CD4-positive, alpha-beta T cell treated with Interferon alpha-2 for 1 hour (primary cell): Measurements from ENCODE around the gene PSME1.

ENCODE experiments used
- DNase-seq, 2 donors: peaks; one replicate each; pipeline ENCODE4 v3.0.0-alpha.2; 2020 to 2022

PSME1 gene

DNA sequence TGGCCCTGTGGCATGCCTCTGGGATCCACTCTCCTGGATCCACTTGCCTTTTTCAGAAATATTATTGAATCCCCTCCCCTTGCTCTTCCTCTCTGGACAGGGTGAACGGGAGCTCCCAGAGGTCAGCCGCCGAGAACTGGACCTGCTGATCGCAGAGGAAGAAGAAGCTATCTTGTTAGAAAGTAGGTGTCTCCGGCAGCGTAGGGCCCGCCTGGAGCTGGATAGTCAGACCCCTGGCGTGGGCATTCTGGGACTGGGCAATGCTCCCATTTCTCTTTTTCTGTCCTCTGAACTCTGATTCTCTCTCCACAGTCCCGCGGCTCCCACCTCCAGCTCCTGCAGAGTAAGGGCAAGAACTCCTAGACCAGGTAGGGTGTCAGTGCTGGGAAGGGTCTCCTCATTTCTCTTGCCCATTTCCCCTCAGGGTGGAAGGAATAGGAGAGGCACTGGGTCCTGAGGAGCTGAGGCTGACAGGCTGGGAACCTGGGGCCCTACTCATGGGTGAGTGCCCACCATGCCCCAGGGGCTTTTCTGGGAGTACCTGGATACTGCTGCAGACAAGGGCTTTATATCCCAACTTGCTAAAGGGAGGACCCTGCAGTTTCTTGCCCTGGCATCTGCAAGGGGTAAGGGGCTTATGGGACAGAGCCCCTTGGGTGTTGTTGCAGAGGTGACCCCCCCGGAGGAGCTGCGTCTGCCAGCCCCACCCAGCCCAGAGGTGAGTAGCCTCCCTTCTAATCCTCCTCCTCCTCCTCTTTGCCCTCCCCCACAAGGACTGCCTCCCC is 41.2 kb downstream of the PSME1 start:
- DNase-seq: no peak

DNA sequence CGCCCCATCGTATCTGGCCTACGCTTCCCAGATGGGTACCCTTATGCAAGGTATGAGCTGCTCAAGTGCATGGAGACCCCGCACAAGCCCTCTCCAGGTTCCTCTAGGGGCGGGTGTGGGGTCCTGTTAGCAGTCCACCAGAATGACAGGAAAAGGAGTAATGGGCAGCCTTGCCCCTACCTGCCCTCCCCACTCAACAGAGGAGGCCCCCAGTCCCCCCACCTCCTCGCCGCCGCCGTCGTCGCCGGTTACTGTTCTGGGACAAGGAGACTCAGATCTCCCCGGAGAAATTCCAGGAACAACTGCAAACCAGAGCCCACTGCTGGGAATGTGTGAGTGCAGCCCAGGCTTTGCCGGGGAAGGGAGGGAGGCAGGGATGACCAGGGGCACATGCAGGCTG is 41.9 kb downstream of the PSME1 start:
- DNase-seq: no peak

DNA sequence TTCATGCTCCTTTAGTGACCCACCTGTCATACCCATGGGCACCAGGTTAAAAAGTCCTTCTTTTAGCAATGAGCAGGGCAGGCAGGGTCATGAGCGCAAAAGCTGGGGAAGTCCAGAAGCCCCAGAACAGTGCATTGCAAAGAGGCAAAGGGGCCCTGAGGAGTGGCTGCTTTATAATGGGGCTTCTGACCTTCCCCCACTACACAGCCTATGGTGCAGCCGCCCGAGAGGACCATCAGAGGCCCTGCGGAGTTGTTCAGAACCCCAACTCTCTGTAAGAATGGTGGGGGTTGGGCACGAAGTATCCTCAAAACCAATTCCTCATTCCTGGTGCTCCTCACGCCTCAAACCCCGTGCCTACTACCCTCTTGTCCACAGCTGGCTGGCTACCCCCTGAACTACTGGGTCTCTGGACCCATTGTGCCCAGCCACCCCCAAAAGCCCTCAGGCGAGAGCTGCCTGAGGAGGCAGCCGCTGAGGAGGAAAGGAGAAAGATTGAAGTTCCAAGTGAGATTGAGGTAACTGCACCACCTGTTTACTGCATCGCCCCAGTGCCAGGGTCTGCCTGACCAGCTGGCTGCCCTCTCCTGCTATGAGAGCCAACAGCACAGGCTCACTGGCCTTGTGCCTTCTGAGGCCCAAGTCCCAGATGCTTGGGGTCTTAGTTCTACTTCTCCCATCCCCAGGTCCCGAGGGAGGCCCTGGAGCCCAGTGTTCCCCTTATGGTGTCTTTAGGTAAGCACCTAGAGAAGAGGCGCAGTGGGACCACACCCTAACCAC is 42.6 kb downstream of the PSME1 start:
- no peak for DNase-seq

DNA sequence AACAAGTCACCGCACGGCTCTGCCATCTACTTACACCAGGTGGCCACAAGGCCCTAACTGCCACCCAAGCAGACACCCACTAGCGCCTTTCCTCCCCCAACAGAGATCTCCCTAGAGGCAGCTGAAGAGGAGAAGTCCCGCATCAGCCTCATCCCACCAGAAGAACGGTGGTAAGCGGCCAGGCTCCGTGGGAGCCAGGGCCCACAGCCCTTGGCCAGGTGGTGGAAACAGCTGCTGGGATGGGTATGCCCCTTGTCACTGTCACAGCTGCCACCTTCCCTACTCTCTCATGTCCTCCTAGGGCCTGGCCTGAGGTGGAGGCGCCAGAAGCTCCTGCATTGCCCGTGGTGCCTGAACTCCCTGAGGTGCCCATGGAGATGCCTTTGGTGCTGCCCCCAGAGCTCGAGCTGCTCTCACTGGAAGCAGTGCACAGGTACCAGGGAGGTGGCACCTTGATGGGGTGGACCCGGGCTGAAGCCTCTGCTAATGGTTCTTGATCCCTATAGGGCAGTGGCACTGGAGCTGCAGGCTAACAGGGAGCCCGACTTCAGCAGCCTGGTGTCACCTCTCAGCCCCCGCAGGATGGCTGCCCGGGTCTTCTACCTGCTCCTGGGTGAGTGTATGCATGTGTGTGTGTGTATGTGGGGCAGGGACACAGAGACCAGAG is 43.4 kb downstream of the PSME1 start:
- DNase-seq: no peak

DNA sequence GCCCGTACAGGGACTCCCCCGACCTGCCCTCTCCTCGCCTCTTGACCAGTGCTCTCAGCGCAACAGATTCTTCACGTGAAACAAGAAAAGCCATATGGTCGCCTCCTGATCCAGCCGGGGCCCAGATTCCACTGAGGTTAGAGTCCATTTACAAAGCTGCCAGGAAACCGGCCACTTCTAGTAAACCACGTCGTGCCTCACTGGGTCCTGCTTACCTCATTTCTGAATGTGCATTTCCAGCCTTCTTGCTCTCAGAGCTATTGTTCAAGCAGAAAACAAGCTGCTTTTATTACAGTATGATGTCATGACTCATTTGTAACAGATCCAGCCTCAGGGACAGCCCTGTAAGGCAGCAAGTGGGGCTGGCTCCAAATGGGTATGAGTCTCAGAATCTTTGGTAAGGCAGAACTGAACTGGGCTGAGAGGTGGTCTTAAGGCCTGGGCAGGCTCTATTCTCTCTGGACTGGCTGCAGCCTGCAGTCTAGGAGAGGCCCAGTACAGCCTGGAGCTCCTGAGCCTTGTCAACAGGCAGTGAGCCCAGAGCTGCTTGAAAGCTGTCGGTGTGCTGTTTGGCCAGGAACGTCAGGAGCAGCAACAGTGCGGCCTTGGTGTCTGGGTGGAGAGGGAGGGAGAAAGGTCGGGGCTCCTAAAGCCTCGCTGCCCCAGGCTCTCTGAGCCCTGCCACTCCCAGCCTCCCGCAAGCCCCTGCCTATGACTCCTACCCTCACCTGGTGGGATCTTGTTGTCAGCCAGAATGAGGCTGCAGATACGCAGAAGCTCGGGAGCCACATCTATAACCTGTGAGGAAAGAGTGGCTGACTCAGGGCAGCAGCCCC is 44.2 kb downstream of the PSME1 start:
- DNase-seq: no peak

DNA sequence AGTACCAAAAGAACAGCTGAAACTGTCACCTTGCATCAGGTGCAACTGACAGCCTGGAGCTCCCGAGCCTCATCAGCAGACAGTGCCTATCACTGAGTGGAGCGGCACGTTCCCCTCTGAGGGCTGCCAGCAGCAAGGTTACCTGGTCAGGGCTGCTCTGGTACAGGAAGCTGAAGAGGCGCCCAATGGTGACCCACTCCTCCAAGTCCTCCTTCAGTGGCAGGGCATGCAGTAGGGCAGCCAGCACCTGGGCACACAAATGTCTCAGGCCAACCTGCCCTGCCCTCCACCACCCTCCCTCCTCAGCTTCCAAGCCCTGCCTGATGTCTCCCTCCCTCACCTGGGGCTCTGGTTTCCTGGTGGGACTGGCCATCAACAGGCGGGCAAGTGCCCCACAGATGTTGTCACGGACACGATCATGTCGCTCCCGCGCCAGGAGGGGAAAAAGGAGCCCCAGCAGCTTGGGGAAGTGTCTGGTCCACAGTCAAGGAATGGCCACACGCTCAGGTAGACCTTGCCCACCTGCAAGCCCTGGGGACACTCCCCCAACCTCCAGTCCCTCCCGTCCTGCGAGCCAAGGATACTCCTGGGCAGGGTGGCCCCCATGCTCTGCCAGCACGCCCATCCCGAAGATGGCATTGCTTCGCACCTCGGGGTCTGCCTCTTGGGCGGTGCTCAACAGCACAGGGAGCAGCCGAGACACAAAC is 45.5 kb downstream of the PSME1 start:
- no peak for DNase-seq

DNA sequence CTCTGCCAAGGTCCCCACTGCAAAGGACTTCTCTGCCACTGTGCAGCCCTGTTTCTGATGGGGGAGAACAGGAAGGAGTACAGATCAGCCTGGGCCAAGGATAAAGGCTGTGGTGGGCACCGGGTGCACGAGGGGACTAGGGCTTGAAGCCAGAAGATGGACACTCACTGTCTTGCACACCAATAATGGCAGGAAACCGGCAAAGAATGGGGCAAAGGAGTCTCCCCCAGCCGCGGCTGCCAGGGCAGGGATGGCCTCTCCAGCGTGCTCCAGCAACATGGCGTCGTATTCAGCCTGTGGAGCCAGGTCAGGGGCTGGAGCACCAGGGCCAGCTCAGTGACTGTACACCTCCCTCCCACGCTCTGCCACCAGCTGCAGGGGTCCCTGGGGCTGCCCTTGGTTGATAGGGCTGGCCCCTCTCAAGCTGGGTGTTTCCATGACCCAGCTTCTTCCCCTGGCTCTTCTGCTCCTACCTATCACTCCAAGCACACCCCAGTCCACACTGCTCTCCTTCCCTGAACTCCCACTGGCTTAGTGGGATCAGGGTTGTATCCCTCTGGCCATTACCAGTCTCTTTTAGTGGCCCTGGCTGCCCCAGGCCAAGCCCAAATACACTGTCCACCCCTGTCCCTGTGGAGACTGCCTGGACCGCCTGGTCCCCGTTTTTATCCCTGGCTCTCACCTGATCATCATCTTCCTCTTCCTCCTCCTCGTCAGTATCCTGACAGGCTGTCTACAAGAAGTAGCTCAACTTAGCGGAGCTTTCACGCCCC is 46.3 kb downstream of the PSME1 start:
- DNase-seq: no peak

DNA sequence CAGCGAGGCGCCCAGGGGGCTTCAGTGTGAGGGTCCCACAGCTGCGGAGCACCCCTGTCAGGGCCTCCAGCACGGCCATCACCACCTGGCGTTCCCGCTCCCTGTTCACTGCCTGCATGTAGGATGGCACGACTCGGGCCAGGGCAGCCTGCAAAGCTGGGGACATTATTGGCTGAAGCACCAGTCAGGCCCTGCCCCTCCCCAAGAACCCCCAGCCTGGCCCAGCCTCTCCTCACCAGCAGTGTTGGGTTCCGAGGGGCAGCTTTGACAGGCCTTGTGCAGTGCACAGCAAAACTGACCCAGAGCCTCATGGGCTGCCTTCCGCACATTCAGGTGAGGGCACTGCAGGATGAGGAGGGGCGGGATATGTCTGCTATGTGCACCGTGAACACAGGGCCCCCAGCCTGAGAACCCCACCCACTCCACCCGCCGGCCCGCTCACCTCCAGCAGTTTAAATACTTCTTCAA is 47.1 kb downstream of the PSME1 start:
- DNase-seq: no peak

DNA sequence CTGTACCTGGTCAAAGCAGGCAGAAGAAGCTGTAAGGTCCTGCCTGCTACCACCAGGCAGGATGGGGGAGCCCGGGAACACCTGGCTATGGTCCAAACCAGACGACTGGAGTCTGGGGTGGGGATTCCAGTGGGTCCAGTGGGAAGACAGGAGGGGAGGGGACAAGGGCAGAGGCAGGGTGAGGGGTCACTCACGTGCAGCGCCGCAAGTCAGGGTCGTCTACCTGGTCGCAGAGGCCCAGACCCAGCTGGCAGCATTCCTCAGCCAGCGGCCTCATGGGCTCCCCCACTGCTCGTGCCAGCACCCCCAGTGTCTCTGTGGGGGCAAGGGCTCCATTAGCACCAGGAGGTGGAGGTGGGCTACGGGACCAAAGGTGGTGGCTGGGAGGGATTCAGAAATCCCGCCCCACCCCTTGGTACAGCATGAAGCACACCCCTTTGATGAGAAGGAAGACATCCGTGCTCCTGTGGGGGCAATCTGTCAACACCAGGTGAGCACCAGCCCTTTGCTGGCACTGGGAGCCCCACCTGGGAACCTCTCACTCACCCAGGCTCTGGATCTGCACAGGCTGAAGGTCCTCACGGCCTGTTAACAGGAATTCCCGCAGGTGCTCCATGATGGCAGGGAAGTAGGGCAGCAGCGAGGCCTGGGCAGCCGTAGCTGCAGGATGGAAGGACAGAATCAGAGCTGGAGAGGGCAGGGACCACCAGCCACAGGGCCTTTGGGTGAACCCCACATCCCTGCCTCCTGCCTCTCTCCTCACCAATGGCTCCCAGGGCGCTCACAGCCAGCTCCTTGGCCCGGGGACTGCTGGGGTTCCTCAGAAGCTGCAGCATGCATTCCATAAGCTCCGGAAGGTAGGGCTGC is 48.3 kb downstream of the PSME1 start:
- no peak for DNase-seq

DNA sequence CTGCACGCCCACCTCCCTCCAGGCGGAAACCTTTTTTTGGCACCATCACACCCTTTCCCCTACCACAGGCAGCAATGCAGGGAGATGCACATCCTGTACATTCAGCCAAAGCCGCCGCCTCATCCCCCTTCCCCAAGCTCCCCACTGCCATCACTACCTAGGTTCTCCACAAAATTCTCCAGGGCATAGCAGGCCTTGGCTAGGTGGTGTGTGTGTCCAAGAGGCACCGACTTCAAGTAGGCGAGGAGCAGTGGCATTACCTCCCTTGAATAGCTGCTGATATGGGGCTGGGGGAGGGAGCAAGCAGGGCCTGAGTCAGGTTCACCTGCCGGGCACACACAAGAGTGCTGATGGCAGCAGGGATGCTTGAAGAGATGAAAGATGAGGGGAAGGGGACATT is 49.0 kb downstream of the PSME1 start:
- no peak for DNase-seq

DNA sequence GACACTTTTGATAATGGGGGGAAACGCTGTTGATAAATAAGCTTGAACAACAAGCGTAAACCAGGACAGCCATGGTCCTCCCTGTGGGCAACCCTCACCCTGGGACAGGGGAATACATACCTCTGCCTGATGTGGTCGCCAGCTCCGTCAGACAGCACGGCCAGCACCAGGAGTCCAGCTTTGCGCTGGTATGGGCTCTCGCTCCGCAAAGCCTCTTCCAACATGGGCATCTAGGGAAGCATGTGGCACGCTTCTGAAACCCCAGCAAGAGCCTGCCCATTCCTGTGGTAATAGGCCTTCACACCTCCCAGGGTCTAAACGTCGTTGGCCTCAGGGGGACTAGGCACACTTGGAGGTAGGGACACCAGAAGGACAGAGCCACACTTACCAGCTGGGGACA is 49.7 kb downstream of the PSME1 start:
- DNase-seq: no peak

DNA sequence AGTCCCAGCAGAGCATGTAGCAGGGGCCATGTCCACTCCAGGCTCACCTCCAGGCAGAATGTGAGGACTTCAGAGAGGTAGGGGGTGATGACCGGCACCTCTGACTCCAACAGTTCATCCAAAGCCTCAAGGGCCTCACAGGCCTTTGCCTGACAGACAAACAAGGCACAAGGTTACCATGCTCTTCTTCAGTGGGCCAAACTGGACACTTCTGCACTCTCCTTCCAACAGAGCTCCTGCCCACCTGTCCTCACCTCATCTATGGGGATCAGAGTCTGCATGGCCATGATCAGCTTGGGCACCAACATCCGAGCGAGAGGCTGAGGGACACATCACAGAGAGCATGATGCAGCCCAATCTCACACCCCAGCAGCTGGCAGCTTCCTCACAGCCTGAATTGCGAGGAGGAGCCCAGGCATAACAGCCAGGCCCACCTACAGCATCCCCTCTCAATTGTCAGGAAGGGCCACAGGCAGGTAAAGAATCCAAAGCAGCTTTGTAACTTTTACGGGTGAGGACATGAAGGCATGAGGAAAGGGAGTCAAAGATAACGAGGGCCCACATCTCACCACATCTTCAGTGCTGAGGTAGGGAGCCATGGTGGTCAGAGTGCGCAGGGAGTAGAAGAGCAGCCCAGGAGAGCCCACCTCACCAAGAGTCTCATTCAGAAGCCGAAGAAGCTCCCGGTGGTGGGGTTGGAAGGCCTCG is 51.0 kb downstream of the PSME1 start:
- DNase-seq: no peak

DNA sequence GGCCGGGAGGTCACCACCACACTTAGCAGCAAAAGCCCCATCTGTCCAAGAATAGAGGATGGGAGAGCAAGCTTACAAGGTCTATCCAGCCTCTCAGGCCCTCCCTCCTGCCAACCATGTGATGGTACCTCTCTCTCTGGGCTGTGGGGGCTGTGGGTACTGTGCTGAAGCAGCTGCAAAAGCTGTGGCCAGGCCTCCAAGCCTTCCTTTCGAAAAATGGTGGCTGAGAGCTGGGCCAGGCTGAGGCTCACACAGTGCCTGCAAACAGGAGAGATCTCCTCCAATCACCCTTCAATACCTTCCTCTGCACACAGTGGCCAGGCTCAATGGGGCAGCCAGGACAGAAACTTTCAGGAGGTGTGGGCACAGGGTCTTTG is 51.5 kb downstream of the PSME1 start:
- DNase-seq: no peak
